KMS-11 (cell line): ENCODE results near the gene DMD.

Experiments
- H2AFZ ChIP-seq: fragments of 200-600 bp; sonication (generic); 2 replicates; pipeline ENCODE4 v1.6.1; 2016; ENCODE audit warnings: antibody characterized with exemption, mixed run types, low read depth
- H3K27ac ChIP-seq: fragments of 200-600 bp; sonication (generic); 2 replicates; pipeline ENCODE4 v1.6.1; 2016; ENCODE audit warnings: mild to moderate bottlenecking, mixed run types
- H3K27me3 ChIP-seq: fragments of 200-600 bp; sonication (generic); 2 replicates; pipeline ENCODE4 v1.6.1; 2017; ENCODE audit warnings: mild to moderate bottlenecking, low read depth, mixed run types, moderate library complexity; ENCODE audit not compliant: insufficient read depth
- H3K36me3 ChIP-seq: fragments of 200-600 bp; sonication (generic); 2 replicates; pipeline ENCODE4 v1.6.1; 2017; ENCODE audit warnings: mild to moderate bottlenecking, mixed run types; ENCODE audit not compliant: insufficient read depth
- H3K4me1 ChIP-seq: fragments of 200-600 bp; sonication (generic); 2 replicates; pipeline ENCODE4 v1.6.1; 2016; ENCODE audit warnings: mild to moderate bottlenecking, low read depth, mixed run types; ENCODE audit not compliant: poor library complexity, severe bottlenecking
- H3K4me2 ChIP-seq: fragments of 200-600 bp; sonication (generic); 2 replicates; pipeline ENCODE4 v1.7.0; 2016; ENCODE audit warnings: mild to moderate bottlenecking, mixed run types
- H3K4me3 ChIP-seq: fragments of 200-600 bp; sonication (generic); IDR thresholded peaks from 2 replicates; pipeline ENCODE4 v1.6.1; 2017; ENCODE audit warnings: low read depth, low read length, mixed read lengths; ENCODE audit not compliant: insufficient read depth
- H3K79me2 ChIP-seq: fragments of 200-600 bp; sonication (generic); 2 replicates; pipeline ENCODE4 v1.6.1; 2016; ENCODE audit warnings: low read depth, mixed run types; ENCODE audit not compliant: insufficient read depth
- H3K9ac ChIP-seq: fragments of 200-600 bp; sonication (generic); 2 replicates; pipeline ENCODE4 v1.6.1; 2016; ENCODE audit warnings: mild to moderate bottlenecking, mixed run types
- H4K20me1 ChIP-seq: fragments of 200-600 bp; sonication (generic); 2 replicates; pipeline ENCODE4 v1.6.1; 2016; ENCODE audit warnings: mild to moderate bottlenecking, mixed run types; ENCODE audit not compliant: insufficient read depth
- CTCF ChIP-seq: fragments of 200-600 bp; sonication (generic); conservative IDR thresholded peaks from 2 replicates; pipeline ENCODE4 v1.6.1; 2017; ENCODE audit warnings: low read depth, mild to moderate bottlenecking, antibody characterized with exemption, low read length, moderate library complexity, mixed read lengths

The DMD gene

GRCh38 chrX:32852203-32852602, 359.1 kb downstream of the DMD start:
- H3K4me3 ChIP-seq: no peak overlapping the region
- no peak for TF ChIP-seq CTCF
- H3K4me2 ChIP-seq: no peak overlapping the region
- no peaks in the 10 kb centered on the region for H3K27me3 ChIP-seq
- H3K79me2 ChIP-seq: no peaks in the 10 kb centered on the region
- no peak overlapping the region for H3K9ac ChIP-seq
- no peak overlapping the region for H2AFZ ChIP-seq
- no peak overlapping the region for H3K27ac ChIP-seq
- no peaks in the 10 kb centered on the region for H4K20me1 ChIP-seq
- no peaks in the 10 kb centered on the region for H3K36me3 ChIP-seq
- H3K4me1 ChIP-seq: no peaks in the 10 kb centered on the region

GRCh38 chrX:32851556-32851955, 359.8 kb downstream of the DMD start:
- Histone ChIP-seq H3K79me2 (no peaks in the 10 kb centered on the region), H3K27me3 (no peaks in the 10 kb centered on the region), H3K9ac (no peak overlapping the region), H3K4me3 (no peak overlapping the region), H2AFZ (no peak overlapping the region), H3K36me3 (no peaks in the 10 kb centered on the region), H3K4me2 (no peak overlapping the region), H4K20me1 (no peaks in the 10 kb centered on the region), H3K4me1 (no peaks in the 10 kb centered on the region), H3K27ac (no peak overlapping the region)
- TF ChIP-seq CTCF: no peak

- Histone ChIP-seq H4K20me1 (no peaks in the 10 kb centered on the region), H3K27me3 (no peaks in the 10 kb centered on the region), H3K4me2 (no peak overlapping the region), H3K9ac (no peak overlapping the region), H3K4me3 (no peak overlapping the region), H3K79me2 (no peaks in the 10 kb centered on the region), H3K36me3 (no peaks in the 10 kb centered on the region), H2AFZ (no peak overlapping the region), H3K27ac (no peak overlapping the region), H3K4me1 (no peaks in the 10 kb centered on the region)
- no peak for TF ChIP-seq CTCF
Measured at GRCh38 chrX:32847921-32848320, 363.4 kb downstream of the DMD start.

- Histone ChIP-seq H3K4me3 (no peak overlapping the region), H3K27ac (no peak overlapping the region), H2AFZ (no peak overlapping the region), H3K36me3 (no peaks in the 10 kb centered on the region), H3K4me1 (no peaks in the 10 kb centered on the region), H3K27me3 (no peaks in the 10 kb centered on the region), H3K9ac (no peak overlapping the region), H3K4me2 (no peak overlapping the region), H4K20me1 (no peaks in the 10 kb centered on the region), H3K79me2 (no peaks in the 10 kb centered on the region)
- TF ChIP-seq CTCF: no peak
Measured at GRCh38 chrX:32842053-32842452, 369.3 kb downstream of the DMD start.

- no peak overlapping the region for H3K9ac ChIP-seq
Measured at GRCh38 chrX:32839781-32840180, 371.6 kb downstream of the DMD start.

More at GRCh38 chrX:32839781-32840180, 371.6 kb downstream of the DMD start:
- H3K27ac ChIP-seq: no peak overlapping the region
- H2AFZ ChIP-seq: no peak overlapping the region
- no peaks in the 10 kb centered on the region for H3K4me1 ChIP-seq
- no peaks in the 10 kb centered on the region for H3K36me3 ChIP-seq
- no peak overlapping the region for H3K4me2 ChIP-seq
- H4K20me1 ChIP-seq: no peaks in the 10 kb centered on the region
- H3K4me3 ChIP-seq: no peak overlapping the region
- TF ChIP-seq CTCF: no peak
- no peaks in the 10 kb centered on the region for H3K27me3 ChIP-seq
- no peaks in the 10 kb centered on the region for H3K79me2 ChIP-seq
